WERI-Rb-1 (cell line): ENCODE data around the gene HTR3A.

Experiments used
- DNase-seq: peaks from one replicate; pipeline ENCODE4 v3.0.0-alpha.2; 2020
- H3K27ac ChIP-seq: fragments of 250-450 bp; sonication (Bioruptor Pico); 2 replicates; pipeline ENCODE4 v1.5.1; 2020; ENCODE audit warnings: mild to moderate bottlenecking, moderate library complexity
- H3K27me3 ChIP-seq: fragments of 250-450 bp; sonication (Bioruptor Pico); 2 replicates; pipeline ENCODE4 v1.5.1; 2021; ENCODE audit warnings: mild to moderate bottlenecking, low read depth, moderate library complexity; ENCODE audit not compliant: insufficient read depth, severe bottlenecking
- H3K36me3 ChIP-seq: fragments of 250-450 bp; sonication (Bioruptor Pico); 2 replicates; pipeline ENCODE4 v1.5.1; 2020; ENCODE audit warnings: mild to moderate bottlenecking, moderate library complexity
- H3K4me3 ChIP-seq: 2 replicates; pipeline ENCODE4 v1.5.1; 2011; ENCODE audit warnings: low read depth, mild to moderate bottlenecking, control low read depth, low read length
- H3K9me3 ChIP-seq: fragments of 250-450 bp; sonication (Bioruptor Pico); 2 replicates; pipeline ENCODE4 v1.5.1; 2021; ENCODE audit warnings: mild to moderate bottlenecking, moderate library complexity; ENCODE audit not compliant: severe bottlenecking
- CTCF ChIP-seq: IDR thresholded peaks from 2 replicates; pipeline ENCODE4 v1.5.1; 2011; ENCODE audit warnings: low read depth, mild to moderate bottlenecking, control low read depth, inconsistent platforms, low read length

The HTR3A gene

GRCh38 chr11:114000526-114000925 lies 25.6 kb downstream of the HTR3A start:
- H3K4me3 ChIP-seq: no peak overlapping the region
- DNase-seq: no peak
- H3K9me3 ChIP-seq: no peaks in the 10 kb centered on the region
- H3K36me3 ChIP-seq: no peaks in the 10 kb centered on the region
- H3K27me3 ChIP-seq: no peaks in the 10 kb centered on the region
- H3K27ac ChIP-seq: no peak overlapping the region
- no peak for TF ChIP-seq CTCF

- Histone ChIP-seq H3K27ac (no peak overlapping the region), H3K4me3 (no peak overlapping the region), H3K27me3 (no peaks in the 10 kb centered on the region), H3K36me3 (no peaks in the 10 kb centered on the region), H3K9me3 (no peaks in the 10 kb centered on the region)
- DNase-seq: no peak
- TF ChIP-seq CTCF: no peak
These were observed 26.5 kb downstream of the HTR3A start for GRCh38 chr11:114001416-114001815.

GRCh38 chr11:114008331-114008730 lies 33.4 kb downstream of the HTR3A start:
- H3K27ac ChIP-seq: no peak overlapping the region
- H3K36me3 ChIP-seq: no peaks in the 10 kb centered on the region
- no peaks in the 10 kb centered on the region for H3K9me3 ChIP-seq
- no peak for DNase-seq
- H3K27me3 ChIP-seq: no peaks in the 10 kb centered on the region
- no peak overlapping the region for H3K4me3 ChIP-seq
- TF ChIP-seq CTCF: no peak

- no peak overlapping the region for H3K27ac ChIP-seq
- no peaks in the 10 kb centered on the region for H3K36me3 ChIP-seq
- H3K4me3 ChIP-seq: no peak overlapping the region
- TF ChIP-seq CTCF: no peak
- no peaks in the 10 kb centered on the region for H3K9me3 ChIP-seq
- H3K27me3 ChIP-seq: no peaks in the 10 kb centered on the region
- no peak for DNase-seq
These were observed 36.0 kb downstream of the HTR3A start for GRCh38 chr11:114010931-114011330.

GRCh38 chr11:114011443-114011842 lies 36.5 kb downstream of the HTR3A start:
- H3K36me3 ChIP-seq: no peaks in the 10 kb centered on the region
- no peaks in the 10 kb centered on the region for H3K9me3 ChIP-seq
- no peaks in the 10 kb centered on the region for H3K27me3 ChIP-seq
- no peak for TF ChIP-seq CTCF
- no peak overlapping the region for H3K4me3 ChIP-seq
- H3K27ac ChIP-seq: no peak overlapping the region
- no peak for DNase-seq

GRCh38 chr11:114015117-114015516 lies 40.2 kb downstream of the HTR3A start:
- no peak overlapping the region for H3K27ac ChIP-seq
- H3K9me3 ChIP-seq: no peaks in the 10 kb centered on the region
- TF ChIP-seq CTCF: no peak
- DNase-seq: no peak
- no peak overlapping the region for H3K4me3 ChIP-seq
- no peaks in the 10 kb centered on the region for H3K36me3 ChIP-seq
- H3K27me3 ChIP-seq: no peaks in the 10 kb centered on the region
